ENCODE results near the gene AMPD3. TPM values are rescaled to one million over a fixed set of nuclear protein-coding genes. Genes with fewer than 3 reads are reported as not detected.

The AMPD3 gene
- 2.4 and 2.7 TPM in 2 replicates for polyA plus RNA-seq (2013)

DNA sequence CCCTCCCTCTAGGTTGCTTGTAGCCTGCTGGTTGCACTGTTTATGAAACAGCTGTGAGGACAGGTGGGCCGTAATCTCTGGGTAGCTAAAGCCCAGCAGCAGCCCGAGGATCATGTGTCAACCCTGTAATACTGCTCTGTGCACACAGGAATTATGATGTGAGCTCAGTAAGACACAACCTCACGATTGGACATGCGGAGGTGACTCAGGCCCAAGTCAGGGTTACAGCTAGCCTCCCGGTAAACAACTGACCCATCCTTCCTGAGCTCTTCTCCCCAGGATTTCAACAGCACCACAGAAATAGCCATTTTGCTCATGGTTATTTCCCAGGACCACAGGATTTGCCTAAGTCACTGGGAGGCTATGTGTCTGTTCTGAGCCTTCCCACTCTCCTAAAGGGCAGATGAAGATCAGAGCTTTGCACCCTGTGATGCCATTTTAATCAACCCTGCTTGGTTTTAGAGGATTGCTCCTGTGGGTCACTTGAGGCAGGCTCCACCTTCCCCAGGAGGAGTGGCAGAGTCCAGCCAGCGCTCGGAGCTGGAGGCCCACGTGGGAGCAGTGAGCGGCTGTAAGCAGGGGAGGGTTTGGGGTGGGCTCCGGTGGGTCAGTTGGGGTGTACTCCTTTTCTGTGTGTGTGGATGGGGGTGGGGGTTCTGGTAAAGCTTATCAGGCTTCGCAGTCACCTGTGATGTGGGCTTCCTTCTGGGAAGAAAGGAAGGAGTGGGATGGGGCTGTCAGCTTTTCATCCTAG lies at the start of gene AMPD3:
TSS of gene AMPD3 (plus strand) at position 387 of the 754 bp plus-strand sequence. CDS start 6,256 bp downstream, outside the sequence.
- Histone ChIP-seq H2AK5ac (ENCODE audit: low read length) (no peak within 1 kb of the TSS), H3K9me3 (ENCODE audit: insufficient read depth, low read depth, low read length) (no peaks in the 10 kb centered on the region), H3K36me3 (ENCODE audit: control insufficient read depth in 1 of 2, insufficient read depth in 2 of 2, low read length in 2 of 2) (peaks cover 0 to 3% of the 10 kb centered on the region in 2 experiments), H3K9ac (ENCODE audit: low read length) (no peak within 1 kb of the TSS), H4K12ac (ENCODE audit: low read depth, low read length) (no peak within 1 kb of the TSS), H3K4ac (ENCODE audit: low read depth, low read length) (no peak within 1 kb of the TSS), H3K27me3 (ENCODE audit: insufficient read depth, low read length) (peaks cover 2% of the 10 kb centered on the region), H3K4me3 (ENCODE audit: low read depth, low read length) (no peak within 1 kb of the TSS), H2BK12ac (ENCODE audit: low read length) (no peak within 1 kb of the TSS), H3K27ac (ENCODE audit: low read depth, low read length) (no peak within 1 kb of the TSS), H3K18ac (ENCODE audit: low read length) (no peak within 1 kb of the TSS), H3K23ac (ENCODE audit: low read length) (no peak within 1 kb of the TSS), H4K8ac (ENCODE audit: low read depth, low read length) (no peak within 1 kb of the TSS), H3K4me1 (ENCODE audit: control insufficient read depth in 1 of 2, insufficient read depth in 2 of 2, low read length in 2 of 2) (peaks cover 12 to 17% of the 10 kb centered on the region in 2 experiments), H4K91ac (ENCODE audit: low read depth, low read length) (no peak within 1 kb of the TSS), H3K14ac (ENCODE audit: low read length) (no peak within 1 kb of the TSS), H3K79me1 (ENCODE audit: low read length) (peaks cover 5% of the 10 kb centered on the region), H2AFZ (ENCODE audit: insufficient read depth, low read length, poor library complexity) (peak within 1 kb of the TSS; percentile 23), H3K79me2 (ENCODE audit: control insufficient read depth, insufficient read depth, low read length, poor library complexity) (no peaks in the 10 kb centered on the region), H2BK5ac (ENCODE audit: low read depth, low read length, poor library complexity) (no peak within 1 kb of the TSS), H2BK120ac (ENCODE audit: insufficient read depth, low read length, poor library complexity) (no peak within 1 kb of the TSS), H3K4me2 (ENCODE audit: low read length) (peak within 1 kb of the TSS; percentile 44)
- WGBS (ENCODE audit: extremely low coverage, insufficient coverage, insufficient read length), result no CpG with 5 or more reads among the region's 11 CpGs
- peak; percentile 42 to 52 for DNase-seq

- Histone ChIP-seq H4K91ac (ENCODE audit: low read depth, low read length) (no peak overlapping the region), H3K4ac (ENCODE audit: low read depth, low read length) (no peak overlapping the region), H3K14ac (ENCODE audit: low read length) (no peak overlapping the region), H2AFZ (ENCODE audit: insufficient read depth, low read length, poor library complexity) (no peak overlapping the region), H3K23ac (ENCODE audit: low read length) (no peak overlapping the region), H3K9ac (ENCODE audit: low read length) (no peak overlapping the region), H3K4me3 (ENCODE audit: low read depth, low read length) (no peak overlapping the region), H2AK5ac (ENCODE audit: low read length) (no peak overlapping the region), H3K18ac (ENCODE audit: low read length) (no peak overlapping the region), H3K36me3 (ENCODE audit: control insufficient read depth in 1 of 2, insufficient read depth in 2 of 2, low read length in 2 of 2) (no peaks in the 10 kb centered on the region), H3K79me2 (ENCODE audit: control insufficient read depth, insufficient read depth, low read length, poor library complexity) (no peaks in the 10 kb centered on the region), H4K12ac (ENCODE audit: low read depth, low read length) (no peak overlapping the region), H4K8ac (ENCODE audit: low read depth, low read length) (no peak overlapping the region), H2BK120ac (ENCODE audit: insufficient read depth, low read length, poor library complexity) (no peak overlapping the region), H3K4me2 (ENCODE audit: low read length) (no peak overlapping the region), H3K9me3 (ENCODE audit: insufficient read depth, low read depth, low read length) (no peaks in the 10 kb centered on the region), H3K4me1 (ENCODE audit: control insufficient read depth in 1 of 2, insufficient read depth in 2 of 2, low read length in 2 of 2) (no peaks in the 10 kb centered on the region), H2BK12ac (ENCODE audit: low read length) (no peak overlapping the region), H3K27ac (ENCODE audit: low read depth, low read length) (no peak overlapping the region), H3K27me3 (ENCODE audit: insufficient read depth, low read length) (no peaks in the 10 kb centered on the region), H3K79me1 (ENCODE audit: low read length) (peaks cover 8% of the 10 kb centered on the region), H2BK5ac (ENCODE audit: low read depth, low read length, poor library complexity) (no peak overlapping the region)
- DNase-seq, result peak; percentile 77 to 88
- no CpG with 5 or more reads among the region's 6 CpGs for WGBS (ENCODE audit: extremely low coverage, insufficient coverage, insufficient read length)
These were observed 49.0 kb upstream of the AMPD3 start for GRCh38 chr11:10405865-10406592.

- Histone ChIP-seq H3K9ac (ENCODE audit: low read length) (no peak overlapping the region), H3K4me3 (ENCODE audit: low read depth, low read length) (no peak overlapping the region), H3K79me1 (ENCODE audit: low read length) (peaks cover 8% of the 10 kb centered on the region), H3K36me3 (ENCODE audit: control insufficient read depth in 1 of 2, insufficient read depth in 2 of 2, low read length in 2 of 2) (no peaks in the 10 kb centered on the region), H2BK12ac (ENCODE audit: low read length) (no peak overlapping the region), H3K27ac (ENCODE audit: low read depth, low read length) (no peak overlapping the region), H3K23ac (ENCODE audit: low read length) (no peak overlapping the region), H3K4me2 (ENCODE audit: low read length) (no peak overlapping the region), H4K91ac (ENCODE audit: low read depth, low read length) (no peak overlapping the region), H3K27me3 (ENCODE audit: insufficient read depth, low read length) (no peaks in the 10 kb centered on the region), H2BK5ac (ENCODE audit: low read depth, low read length, poor library complexity) (no peak overlapping the region), H2AFZ (ENCODE audit: insufficient read depth, low read length, poor library complexity) (no peak overlapping the region), H2BK120ac (ENCODE audit: insufficient read depth, low read length, poor library complexity) (no peak overlapping the region), H3K9me3 (ENCODE audit: insufficient read depth, low read depth, low read length) (no peaks in the 10 kb centered on the region), H4K12ac (ENCODE audit: low read depth, low read length) (no peak overlapping the region), H3K18ac (ENCODE audit: low read length) (no peak overlapping the region), H3K14ac (ENCODE audit: low read length) (no peak overlapping the region), H3K4me1 (ENCODE audit: control insufficient read depth in 1 of 2, insufficient read depth in 2 of 2, low read length in 2 of 2) (no peaks in the 10 kb centered on the region), H2AK5ac (ENCODE audit: low read length) (no peak overlapping the region), H3K79me2 (ENCODE audit: control insufficient read depth, insufficient read depth, low read length, poor library complexity) (no peaks in the 10 kb centered on the region), H3K4ac (ENCODE audit: low read depth, low read length) (no peak overlapping the region), H4K8ac (ENCODE audit: low read depth, low read length) (no peak overlapping the region)
- no CpG with 5 or more reads among the region's 3 CpGs for WGBS (ENCODE audit: extremely low coverage, insufficient coverage, insufficient read length)
- peak; percentile 80 to 93 for DNase-seq
These were observed 48.0 kb upstream of the AMPD3 start for GRCh38 chr11:10407055-10407454.

DNA sequence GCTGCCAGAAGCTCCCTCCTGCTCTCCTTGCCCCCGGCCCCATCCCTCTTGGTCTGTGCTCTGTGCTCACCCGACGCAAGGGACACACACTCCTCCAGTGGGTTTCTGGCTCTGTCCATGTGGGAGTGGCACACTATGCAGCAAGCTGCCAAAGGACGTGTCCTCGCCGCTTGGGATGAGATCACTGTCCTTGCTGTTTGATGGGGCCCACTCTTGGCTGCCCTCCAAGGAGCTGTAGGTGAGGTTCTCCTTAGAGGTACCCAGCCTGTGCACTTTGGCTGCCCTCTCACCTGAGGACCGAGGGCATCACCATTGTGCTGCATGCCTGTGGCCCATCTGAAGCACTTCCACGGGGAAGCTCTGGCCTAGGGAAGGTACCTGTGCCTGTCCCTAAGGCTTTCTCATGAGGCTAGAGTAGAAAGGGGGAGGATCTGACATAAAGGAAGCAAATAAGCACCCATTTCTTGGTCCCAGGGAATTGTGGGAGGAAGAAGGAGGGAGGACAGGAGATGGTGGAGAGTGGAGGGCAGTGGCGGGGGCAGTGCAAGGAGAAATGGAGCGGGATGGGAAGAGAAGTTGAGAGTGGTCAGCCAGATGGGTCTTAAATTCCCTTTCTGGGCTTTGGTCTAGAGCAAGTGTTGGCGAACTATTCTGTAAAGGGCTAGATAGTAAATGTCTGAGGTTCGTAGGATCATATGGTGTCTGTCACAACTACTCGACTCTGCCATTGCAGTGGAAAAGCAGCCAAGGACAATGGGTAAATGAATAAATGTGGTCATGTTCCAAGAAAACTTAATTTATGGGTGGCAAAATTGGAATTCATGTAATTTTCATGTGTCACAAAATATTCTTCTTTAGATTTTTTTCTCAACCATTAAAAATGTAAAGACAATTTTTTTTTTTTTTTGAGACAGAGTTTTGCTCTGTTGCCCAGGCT lies 47.0 kb upstream of the AMPD3 start:
- no peaks in the 10 kb centered on the region for H3K27me3 ChIP-seq (ENCODE audit: insufficient read depth, low read length)
- H2BK12ac ChIP-seq (ENCODE audit: low read length), result peak overlapping the region; percentile 44
- H3K4ac ChIP-seq (ENCODE audit: low read depth, low read length), result no peak overlapping the region
- H3K23ac ChIP-seq (ENCODE audit: low read length), result no peak overlapping the region
- peaks cover 8% of the 10 kb centered on the region for H3K79me1 ChIP-seq (ENCODE audit: low read length)
- no CpG with 5 or more reads among the region's 13 CpGs for WGBS (ENCODE audit: extremely low coverage, insufficient coverage, insufficient read length)
- H3K14ac ChIP-seq (ENCODE audit: low read length), result peak overlapping the region; percentile 38
- H3K9ac ChIP-seq (ENCODE audit: low read length), result no peak overlapping the region
- no peak overlapping the region for H4K8ac ChIP-seq (ENCODE audit: low read depth, low read length)
- H2AFZ ChIP-seq (ENCODE audit: insufficient read depth, low read length, poor library complexity), result no peak overlapping the region
- no peaks in the 10 kb centered on the region for H3K9me3 ChIP-seq (ENCODE audit: insufficient read depth, low read depth, low read length)
- H3K79me2 ChIP-seq (ENCODE audit: control insufficient read depth, insufficient read depth, low read length, poor library complexity), result no peaks in the 10 kb centered on the region
- no peak overlapping the region for H3K4me2 ChIP-seq (ENCODE audit: low read length)
- no peak overlapping the region for H3K27ac ChIP-seq (ENCODE audit: low read depth, low read length)
- no peaks in the 10 kb centered on the region for H3K36me3 ChIP-seq (ENCODE audit: control insufficient read depth in 1 of 2, insufficient read depth in 2 of 2, low read length in 2 of 2)
- H2AK5ac ChIP-seq (ENCODE audit: low read length), result peak overlapping the region; percentile 8
- no peak overlapping the region for H2BK5ac ChIP-seq (ENCODE audit: low read depth, low read length, poor library complexity)
- H4K91ac ChIP-seq (ENCODE audit: low read depth, low read length), result peak overlapping the region; percentile 82
- peak in 1 of 2 donors; percentile 16 for DNase-seq
- peak overlapping the region; percentile 19 for H3K18ac ChIP-seq (ENCODE audit: low read length)
- no peaks in the 10 kb centered on the region for H3K4me1 ChIP-seq (ENCODE audit: control insufficient read depth in 1 of 2, insufficient read depth in 2 of 2, low read length in 2 of 2)
- H4K12ac ChIP-seq (ENCODE audit: low read depth, low read length), result no peak overlapping the region
- no peak overlapping the region for H3K4me3 ChIP-seq (ENCODE audit: low read depth, low read length)
- H2BK120ac ChIP-seq (ENCODE audit: insufficient read depth, low read length, poor library complexity), result peak overlapping the region; percentile 5
